Measurements from ENCODE around the gene BID.

DNA sequence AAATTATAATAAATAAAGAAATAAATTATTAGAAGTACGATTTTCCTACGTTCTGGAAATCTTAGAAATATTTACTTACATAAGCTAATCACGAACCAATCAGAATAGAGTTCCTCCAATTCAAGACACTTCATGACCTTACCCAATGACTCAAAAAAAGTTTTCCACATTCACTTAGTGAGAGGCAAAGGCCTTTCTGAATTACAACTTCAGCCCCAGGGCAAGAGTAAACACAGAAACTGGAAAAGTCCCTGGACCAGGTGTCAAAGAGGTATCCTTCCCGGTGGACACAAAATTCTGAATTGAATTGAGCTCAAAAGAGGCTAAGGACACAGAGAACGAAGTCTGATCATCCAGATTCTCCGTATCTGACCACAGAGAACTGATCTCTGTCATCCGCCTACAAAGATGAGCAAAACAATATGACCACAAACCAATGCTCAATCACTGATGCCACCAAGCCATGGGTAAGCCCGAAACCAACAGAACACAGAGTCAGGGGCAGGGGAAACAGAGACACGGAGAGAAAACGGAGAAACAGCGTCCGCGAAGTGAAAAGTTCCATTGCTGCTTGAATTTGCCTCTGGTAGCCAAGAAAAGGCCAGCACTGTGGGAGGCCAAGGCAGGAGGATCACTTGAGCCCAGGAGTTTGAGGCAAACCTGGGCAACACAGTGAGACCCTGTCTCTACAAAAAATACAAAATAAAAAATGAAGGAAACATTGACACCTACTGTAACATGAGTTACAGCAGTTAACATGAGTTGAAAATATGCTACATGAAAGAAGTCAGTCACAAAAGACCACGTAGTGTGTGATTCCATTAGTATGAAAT, 6.8 kb downstream of the BID start:
- TF ChIP-seq POLR2AphosphoS5 (IDR thresholded peaks at IDR 0.05; ENCODE audit: low read depth, low read length) (no peak), SIN3A (IDR thresholded peaks at IDR 0.05; ENCODE audit: borderline replicate concordance, insufficient read depth, low read length) (no peak)
- TF ChIP-seq, protein P1, sequence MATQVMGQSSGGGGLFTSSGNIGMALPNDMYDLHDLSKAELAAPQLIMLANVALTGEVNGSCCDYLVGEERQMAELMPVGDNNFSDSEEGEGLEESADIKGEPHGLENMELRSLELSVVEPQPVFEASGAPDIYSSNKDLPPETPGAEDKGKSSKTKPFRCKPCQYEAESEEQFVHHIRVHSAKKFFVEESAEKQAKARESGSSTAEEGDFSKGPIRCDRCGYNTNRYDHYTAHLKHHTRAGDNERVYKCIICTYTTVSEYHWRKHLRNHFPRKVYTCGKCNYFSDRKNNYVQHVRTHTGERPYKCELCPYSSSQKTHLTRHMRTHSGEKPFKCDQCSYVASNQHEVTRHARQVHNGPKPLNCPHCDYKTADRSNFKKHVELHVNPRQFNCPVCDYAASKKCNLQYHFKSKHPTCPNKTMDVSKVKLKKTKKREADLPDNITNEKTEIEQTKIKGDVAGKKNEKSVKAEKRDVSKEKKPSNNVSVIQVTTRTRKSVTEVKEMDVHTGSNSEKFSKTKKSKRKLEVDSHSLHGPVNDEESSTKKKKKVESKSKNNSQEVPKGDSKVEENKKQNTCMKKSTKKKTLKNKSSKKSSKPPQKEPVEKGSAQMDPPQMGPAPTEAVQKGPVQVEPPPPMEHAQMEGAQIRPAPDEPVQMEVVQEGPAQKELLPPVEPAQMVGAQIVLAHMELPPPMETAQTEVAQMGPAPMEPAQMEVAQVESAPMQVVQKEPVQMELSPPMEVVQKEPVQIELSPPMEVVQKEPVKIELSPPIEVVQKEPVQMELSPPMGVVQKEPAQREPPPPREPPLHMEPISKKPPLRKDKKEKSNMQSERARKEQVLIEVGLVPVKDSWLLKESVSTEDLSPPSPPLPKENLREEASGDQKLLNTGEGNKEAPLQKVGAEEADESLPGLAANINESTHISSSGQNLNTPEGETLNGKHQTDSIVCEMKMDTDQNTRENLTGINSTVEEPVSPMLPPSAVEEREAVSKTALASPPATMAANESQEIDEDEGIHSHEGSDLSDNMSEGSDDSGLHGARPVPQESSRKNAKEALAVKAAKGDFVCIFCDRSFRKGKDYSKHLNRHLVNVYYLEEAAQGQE (IDR thresholded peaks at IDR 0.05; ENCODE audit: insufficient read depth in 1 of 2, low read depth in 2 of 2, low read length in 2 of 2): no peak
